Chondrocyte (in vitro differentiated cells): ENCODE data around the gene PBX1. TPM values are rescaled to one million over a fixed set of nuclear protein-coding genes. Genes with fewer than 3 reads are reported as not detected.
A peak's percentile ranks its signal among the peaks of the same experiment; 100 is the strongest.

ENCODE experiments used
- DNase-seq: peaks from one replicate; pipeline ENCODE4 v3.0.0; 2021; ENCODE audit warnings: mixed read lengths, low spot score
- H3K27ac Mint-ChIP-seq: one replicate; pipeline ENCODE4 v1.8.0; 2021; ENCODE audit warnings: mild to moderate bottlenecking, moderate library complexity, mixed read lengths; ENCODE audit not compliant: unreplicated experiment
- H3K27me3 Mint-ChIP-seq: 2 replicates; pipeline ENCODE4 v1.8.0; 2021; ENCODE audit warnings: low read depth, mixed read lengths
- H3K36me3 Mint-ChIP-seq: 2 replicates; pipeline ENCODE4 v1.8.0; 2021; ENCODE audit warnings: low read depth, mixed read lengths
- H3K4me1 Mint-ChIP-seq: 2 replicates; pipeline ENCODE4 v1.8.0; 2021; ENCODE audit warnings: low read depth, mild to moderate bottlenecking, mixed read lengths
- H3K4me3 Mint-ChIP-seq: one replicate; pipeline ENCODE4 v1.8.0; 2021; ENCODE audit warnings: mild to moderate bottlenecking, moderate library complexity, mixed read lengths; ENCODE audit not compliant: unreplicated experiment
- H3K9me3 Mint-ChIP-seq: 2 replicates; pipeline ENCODE4 v1.8.0; 2021; ENCODE audit warnings: low read depth, mixed read lengths
- long read RNA-seq: library from polyadenylated mRNA; stranded (forward); transcript quantifications from one replicate; pipeline ENCODE4 v2.0.0, GENCODE V29; 2021
- total RNA-seq: library from RNA; stranded (reverse); gene quantifications from 3 replicates; pipeline ENCODE4 v1.2.1, GENCODE V29; 2021
- TF ChIP-seq, protein P1 (sequence below): fragments of 200-600 bp; sonication (generic); IDR thresholded peaks from 2 replicates; pipeline ENCODE4 v1.5.0; 2021; ENCODE audit warnings: antibody characterized with exemption, mild to moderate bottlenecking, moderate library complexity

PBX1 gene
- 21.5 to 38.0 TPM (median 23.0 TPM) in 3 replicates for total RNA-seq
- long read RNA-seq, full-length matches to known transcripts, result 2 of 8 reads
- long read RNA-seq, partial matches to known transcripts, result 0 of 8 reads
- long read RNA-seq, other reads (novel, unspliced or antisense), result 6 of 8 reads

DNA sequence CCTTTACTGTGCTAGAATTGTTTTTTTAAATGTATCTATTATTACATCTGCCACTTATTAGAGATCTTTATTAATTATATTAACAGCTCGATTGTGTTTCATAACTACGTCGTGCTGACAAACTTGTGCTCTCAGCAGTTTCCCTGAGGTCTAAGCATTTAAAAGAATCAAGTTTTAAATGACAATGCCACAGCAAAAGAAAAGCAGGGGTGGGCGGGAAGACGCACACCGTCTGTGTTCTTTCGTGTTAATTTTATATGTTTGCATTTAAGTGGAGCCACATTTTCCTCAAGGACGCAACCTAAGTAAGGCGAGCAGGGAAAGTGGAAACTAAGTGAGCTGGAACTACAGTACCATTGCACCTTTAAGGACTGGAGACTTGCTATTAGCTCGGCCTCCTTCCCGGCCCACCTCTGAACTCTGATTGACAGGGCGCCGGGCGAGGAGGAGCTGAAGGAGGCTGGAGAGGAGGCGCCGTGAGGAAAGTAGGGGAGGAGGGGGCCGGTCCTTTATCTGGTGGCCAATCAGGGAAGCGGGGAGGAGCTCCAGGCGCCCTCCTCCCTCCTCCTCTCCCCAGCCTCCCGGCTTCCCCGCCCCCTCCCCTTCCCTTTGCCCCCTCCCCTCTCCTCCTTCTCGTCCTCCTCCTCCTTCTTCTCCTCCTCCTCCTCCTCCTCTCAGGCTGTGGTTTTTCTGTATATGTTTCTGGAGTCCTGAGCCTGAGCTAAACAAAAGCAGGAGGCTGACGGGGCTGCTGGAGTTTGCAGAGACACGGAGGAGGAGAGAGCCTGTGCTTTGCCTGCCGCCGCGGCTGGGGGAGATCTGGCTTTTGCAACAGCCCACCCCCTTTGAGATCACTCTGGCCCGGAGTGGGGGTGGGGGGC is at the start of gene PBX1:
PBX1 (plus strand) TSS at position 724 of the 881 bp plus-strand sequence.
- Mint-ChIP-seq H3K36me3 (no peaks in the 10 kb centered on the region), H3K27ac (peak within 1 kb of the TSS; percentile 96), H3K4me1 (peaks cover 43% of the 10 kb centered on the region), H3K9me3 (no peaks in the 10 kb centered on the region), H3K4me3 (peak within 1 kb of the TSS; percentile 98), H3K27me3 (no peaks in the 10 kb centered on the region)
- TF ChIP-seq, protein P1, sequence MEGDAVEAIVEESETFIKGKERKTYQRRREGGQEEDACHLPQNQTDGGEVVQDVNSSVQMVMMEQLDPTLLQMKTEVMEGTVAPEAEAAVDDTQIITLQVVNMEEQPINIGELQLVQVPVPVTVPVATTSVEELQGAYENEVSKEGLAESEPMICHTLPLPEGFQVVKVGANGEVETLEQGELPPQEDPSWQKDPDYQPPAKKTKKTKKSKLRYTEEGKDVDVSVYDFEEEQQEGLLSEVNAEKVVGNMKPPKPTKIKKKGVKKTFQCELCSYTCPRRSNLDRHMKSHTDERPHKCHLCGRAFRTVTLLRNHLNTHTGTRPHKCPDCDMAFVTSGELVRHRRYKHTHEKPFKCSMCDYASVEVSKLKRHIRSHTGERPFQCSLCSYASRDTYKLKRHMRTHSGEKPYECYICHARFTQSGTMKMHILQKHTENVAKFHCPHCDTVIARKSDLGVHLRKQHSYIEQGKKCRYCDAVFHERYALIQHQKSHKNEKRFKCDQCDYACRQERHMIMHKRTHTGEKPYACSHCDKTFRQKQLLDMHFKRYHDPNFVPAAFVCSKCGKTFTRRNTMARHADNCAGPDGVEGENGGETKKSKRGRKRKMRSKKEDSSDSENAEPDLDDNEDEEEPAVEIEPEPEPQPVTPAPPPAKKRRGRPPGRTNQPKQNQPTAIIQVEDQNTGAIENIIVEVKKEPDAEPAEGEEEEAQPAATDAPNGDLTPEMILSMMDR, result no peak
- peak; percentile 98 for DNase-seq

DNA sequence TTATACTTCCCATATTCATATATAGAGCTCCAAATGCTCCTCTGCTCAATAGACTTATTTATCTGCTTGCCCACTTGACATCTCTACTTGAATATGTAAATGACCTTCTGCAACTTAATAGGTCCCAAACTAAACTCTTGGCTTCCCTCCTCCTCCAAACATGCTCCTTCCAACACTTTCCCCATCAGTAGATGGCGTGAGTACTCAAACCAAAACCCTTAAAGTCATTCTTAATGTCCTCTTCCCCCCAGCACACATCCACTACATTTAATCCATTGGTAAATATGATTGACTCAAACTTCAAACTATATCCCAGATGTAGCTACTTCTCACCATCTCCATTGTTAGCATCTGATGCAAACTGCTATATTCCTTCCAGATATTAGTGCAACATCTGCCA is 48.5 kb upstream of the PBX1 start:
- H3K27ac Mint-ChIP-seq, result no peak overlapping the region
- H3K9me3 Mint-ChIP-seq, result no peaks in the 10 kb centered on the region
- no peak overlapping the region for H3K4me3 Mint-ChIP-seq
- H3K27me3 Mint-ChIP-seq, result peaks cover 17% of the 10 kb centered on the region
- H3K4me1 Mint-ChIP-seq, result no peaks in the 10 kb centered on the region
- no peak for DNase-seq
- TF ChIP-seq, protein P1, result peak; percentile 65
- no peaks in the 10 kb centered on the region for H3K36me3 Mint-ChIP-seq

DNA sequence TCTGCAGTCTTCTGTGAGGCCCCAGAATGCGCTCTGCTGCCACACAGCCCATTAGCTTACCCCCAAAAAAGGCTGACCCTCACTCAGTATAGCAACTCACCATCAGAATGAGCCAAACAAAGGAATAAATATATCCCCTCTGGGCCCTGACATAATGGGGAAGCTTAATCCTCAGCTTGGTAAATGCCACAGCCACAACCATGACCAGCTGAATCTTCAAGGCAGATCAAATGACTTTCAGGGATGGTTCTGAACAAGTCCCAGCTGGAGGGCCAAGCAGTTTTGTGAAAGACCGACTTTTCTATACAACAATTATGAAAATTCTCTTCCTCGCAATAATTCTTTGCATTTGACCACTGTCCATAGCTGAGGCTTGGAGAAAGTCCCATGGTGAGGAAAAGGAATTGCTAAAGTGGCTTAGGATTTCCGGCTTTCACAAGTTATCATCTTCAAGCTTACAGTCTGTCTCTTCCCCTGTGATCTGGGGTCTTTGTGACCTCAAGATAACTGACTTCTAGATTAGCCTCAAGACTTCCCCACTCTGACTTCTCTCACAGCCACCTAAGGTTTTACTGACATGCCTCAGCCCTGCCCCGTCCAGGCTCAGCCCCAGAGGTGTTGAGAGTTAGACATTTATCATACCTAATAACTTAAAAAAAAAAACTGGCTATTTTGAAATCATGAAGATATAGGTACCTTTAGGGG is 47.8 kb upstream of the PBX1 start:
- no peaks in the 10 kb centered on the region for H3K9me3 Mint-ChIP-seq
- no peaks in the 10 kb centered on the region for H3K36me3 Mint-ChIP-seq
- H3K27me3 Mint-ChIP-seq, result peaks cover 21% of the 10 kb centered on the region
- TF ChIP-seq, protein P1, result no peak
- H3K4me1 Mint-ChIP-seq, result no peaks in the 10 kb centered on the region
- DNase-seq, result no peak
- no peak overlapping the region for H3K4me3 Mint-ChIP-seq
- H3K27ac Mint-ChIP-seq, result no peak overlapping the region

DNA sequence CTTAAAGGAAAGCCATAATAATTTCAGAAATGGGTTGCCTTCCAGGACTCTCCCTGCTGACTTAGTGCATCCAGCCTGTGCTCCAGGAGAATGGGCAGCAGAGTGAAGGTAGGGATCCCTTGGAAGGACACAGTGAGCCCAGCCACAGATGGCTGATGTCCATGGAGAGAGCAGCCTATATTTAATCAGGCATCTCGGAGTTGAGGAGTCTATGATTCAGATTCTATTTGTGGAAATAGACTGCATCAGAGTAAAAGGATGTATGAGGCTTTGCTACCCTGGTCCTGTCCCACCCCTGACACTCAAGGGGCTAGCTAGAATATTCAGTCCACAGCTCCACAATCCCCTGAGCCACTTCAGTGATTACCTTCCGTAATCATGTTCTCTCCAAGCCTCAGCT is 43.8 kb upstream of the PBX1 start:
- Mint-ChIP-seq H3K4me1 (peaks cover 6% of the 10 kb centered on the region), H3K36me3 (peaks cover 1% of the 10 kb centered on the region), H3K27me3 (peaks cover 27% of the 10 kb centered on the region), H3K27ac (no peak overlapping the region), H3K4me3 (no peak overlapping the region), H3K9me3 (no peaks in the 10 kb centered on the region)
- no peak for DNase-seq
- TF ChIP-seq, protein P1, result no peak

DNA sequence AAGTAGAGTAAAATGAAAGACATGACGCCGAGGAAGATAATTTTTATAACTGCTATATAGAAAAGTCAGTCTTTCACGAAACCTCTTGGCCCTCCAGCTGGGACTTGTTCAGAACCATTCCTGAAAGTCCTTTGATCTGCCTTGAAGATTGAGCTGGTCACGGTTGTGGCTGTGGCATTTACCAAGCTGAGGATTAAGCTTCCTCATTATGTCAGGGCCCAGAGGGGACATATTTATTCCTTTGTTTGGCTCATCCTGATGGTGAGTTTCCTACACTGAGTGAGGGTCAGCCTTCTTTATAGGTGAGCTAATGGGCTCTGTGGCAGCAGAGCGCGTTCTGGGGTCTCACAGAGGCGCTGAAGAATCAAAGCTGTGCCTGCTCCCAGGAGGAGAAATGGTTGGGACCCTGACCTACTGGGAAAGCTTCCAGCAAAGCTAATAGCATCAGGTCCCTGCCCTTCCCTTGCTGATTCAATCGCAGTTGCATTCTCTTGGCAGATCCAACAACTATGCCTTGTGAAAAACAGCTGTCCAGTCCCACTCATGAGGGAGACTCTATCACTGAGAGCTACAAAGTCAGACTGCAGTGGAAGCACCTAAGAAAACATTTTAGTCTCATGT is 43.2 kb upstream of the PBX1 start:
- DNase-seq, result no peak

More for the DNA sequence above, 43.2 kb upstream of the PBX1 start:
- peaks cover 1% of the 10 kb centered on the region for H3K36me3 Mint-ChIP-seq
- TF ChIP-seq, protein P1, result no peak
- no peak overlapping the region for H3K4me3 Mint-ChIP-seq
- H3K4me1 Mint-ChIP-seq, result peaks cover 6% of the 10 kb centered on the region
- peaks cover 27% of the 10 kb centered on the region for H3K27me3 Mint-ChIP-seq
- H3K9me3 Mint-ChIP-seq, result no peaks in the 10 kb centered on the region
- H3K27ac Mint-ChIP-seq, result no peak overlapping the region
